Activated T-cell treated with anti-CD3 and anti-CD28 coated beads, Interleukin-2, amount 50 U/mL, for 72 hours (primary cell): Measurements from ENCODE around the gene ENO2. TPM values are rescaled to one million over a fixed set of nuclear protein-coding genes. Genes with fewer than 3 reads are reported as not detected.
"Not testable (repeated sequence)": the region's sequence is repeated elsewhere in the genome, so short reads cannot be mapped to it uniquely, and the experiment has no call there.

Source experiments
- ATAC-seq, 2 donors: fragments of 150-1000 bp; cut with Tn5 transposase; replicated peaks in 1 of 2; 2 replicates each; pipeline ENCODE4 v1.10.0; 2021; ENCODE audit warnings: moderate library complexity in 2 of 2, mild to moderate bottlenecking in 1 of 2
- DNase-seq, 2 donors: peaks; one replicate each; pipeline ENCODE4 v3.0.0; 2021 to 2022; ENCODE audit warnings: mixed read lengths in 1 of 2
- H3K27ac Mint-ChIP-seq: one replicate; pipeline ENCODE4 v1.8.0; 2022; ENCODE audit warnings: mild to moderate bottlenecking, moderate library complexity, mixed read lengths
- H3K27me3 Mint-ChIP-seq: one replicate; pipeline ENCODE4 v1.8.0; 2022; ENCODE audit warnings: low read depth, mixed read lengths
- H3K36me3 Mint-ChIP-seq, 2 donors: one replicate each; pipeline ENCODE4 v1.8.0; 2022; ENCODE audit warnings: mixed read lengths in 2 of 2, mild to moderate bottlenecking in 1 of 2; ENCODE audit not compliant: insufficient read depth in 2 of 2
- H3K4me1 Mint-ChIP-seq: one replicate; pipeline ENCODE4 v1.8.0; 2022; ENCODE audit warnings: low read depth, mixed read lengths
- H3K4me3 Mint-ChIP-seq, 2 donors: one replicate each; pipeline ENCODE4 v1.8.0; 2022; ENCODE audit warnings: mild to moderate bottlenecking in 2 of 2, mixed read lengths in 2 of 2, moderate library complexity in 2 of 2
- H3K9me3 Mint-ChIP-seq, 2 donors: one replicate each; pipeline ENCODE4 v1.8.0; 2022; ENCODE audit warnings: mixed read lengths in 2 of 2
- total RNA-seq, 2 donors: library from RNA; stranded (reverse); gene quantifications; one replicate each; pipeline ENCODE4 v1.2.3, GENCODE V29; 2022

The ENO2 gene
- total RNA-seq, 2 donors from 2014 or later: 115 to 145 TPM

- Mint-ChIP-seq H3K27me3 (no peaks in the 10 kb centered on the region), H3K9me3 (no peaks in the 10 kb centered on the region), H3K27ac (peak overlapping the region; percentile 69), H3K36me3 (peaks cover 22 to 26% of the 10 kb centered on the region in 2 donors), H3K4me3 (peak overlapping the region; percentile 97 to 98), H3K4me1 (peaks cover 54% of the 10 kb centered on the region)
- peak; percentile 40 to 42 for ATAC-seq
- DNase-seq: peak; percentile 90 to 92
Measured at GRCh38 chr12:6872073-6873048, 42.0 kb upstream of the ENO2 start.

GRCh38 chr12:6873094-6874014 lies 41.0 kb upstream of the ENO2 start, which contains the start of gene SPSB2:
Gene SPSB2, minus strand, starts transcription at chr12:6873303. Its CDS starts 402 bp downstream, at chr12:6872901.
- H3K27me3 Mint-ChIP-seq: no peaks in the 10 kb centered on the region
- peaks cover 17 to 22% of the 10 kb centered on the region in 2 donors for H3K36me3 Mint-ChIP-seq
- DNase-seq (peak; percentile 100), ATAC-seq (peak; percentile 79 to 83)
- H3K4me3 Mint-ChIP-seq: peak within 1 kb of the TSS; percentile 97 to 98
- H3K9me3 Mint-ChIP-seq: no peaks in the 10 kb centered on the region
- peaks cover 52% of the 10 kb centered on the region for H3K4me1 Mint-ChIP-seq
- H3K27ac Mint-ChIP-seq: peak within 1 kb of the TSS; percentile 88

GRCh38 chr12:6874015-6874368 lies 40.4 kb upstream of the ENO2 start:
- Mint-ChIP-seq H3K4me3 (peak overlapping the region; percentile 97 to 98), H3K27ac (peak overlapping the region; percentile 53), H3K36me3 (peaks cover 12 to 22% of the 10 kb centered on the region in 2 donors), H3K4me1 (peaks cover 45% of the 10 kb centered on the region)
- H3K27me3 Mint-ChIP-seq, DNase-seq, H3K9me3 Mint-ChIP-seq, ATAC-seq: not testable (repeated sequence)

GRCh38 chr12:6879824-6880223 lies 34.6 kb upstream of the ENO2 start:
- H3K9me3 Mint-ChIP-seq, ATAC-seq, DNase-seq, H3K27me3 Mint-ChIP-seq, H3K4me3 Mint-ChIP-seq, H3K4me1 Mint-ChIP-seq, H3K27ac Mint-ChIP-seq: not testable (repeated sequence)
- peaks cover 6 to 21% of the 10 kb centered on the region in 2 donors for H3K36me3 Mint-ChIP-seq

- ATAC-seq: no peak
- no peaks in the 10 kb centered on the region for H3K9me3 Mint-ChIP-seq
- H3K4me3 Mint-ChIP-seq: no peak overlapping the region
- no peak for DNase-seq
- H3K27ac Mint-ChIP-seq: no peak overlapping the region
- H3K27me3 Mint-ChIP-seq: no peaks in the 10 kb centered on the region
- peaks cover 2 to 8% of the 10 kb centered on the region in 2 donors for H3K36me3 Mint-ChIP-seq
- no peaks in the 10 kb centered on the region for H3K4me1 Mint-ChIP-seq
Measured at GRCh38 chr12:6883252-6883651, 31.1 kb upstream of the ENO2 start.

GRCh38 chr12:6883683-6884082 lies 30.7 kb upstream of the ENO2 start:
- no peak for ATAC-seq
- no peak for DNase-seq
- Mint-ChIP-seq H3K4me1 (no peaks in the 10 kb centered on the region), H3K27ac (no peak overlapping the region), H3K27me3 (no peaks in the 10 kb centered on the region), H3K4me3 (no peak overlapping the region), H3K9me3 (no peaks in the 10 kb centered on the region), H3K36me3 (peaks cover 2 to 8% of the 10 kb centered on the region in 2 donors)

- Mint-ChIP-seq H3K9me3 (no peaks in the 10 kb centered on the region), H3K4me1 (peaks cover 1% of the 10 kb centered on the region), H3K4me3 (no peak overlapping the region), H3K36me3 (peaks cover 2 to 8% of the 10 kb centered on the region in 2 donors), H3K27me3 (no peaks in the 10 kb centered on the region), H3K27ac (no peak overlapping the region)
- ATAC-seq (no peak), DNase-seq (no peak)
Measured at GRCh38 chr12:6884539-6884938, 29.8 kb upstream of the ENO2 start.

GRCh38 chr12:6886206-6886999 lies 28.0 kb upstream of the ENO2 start:
- ATAC-seq, DNase-seq, H3K27ac Mint-ChIP-seq, H3K36me3 Mint-ChIP-seq, H3K27me3 Mint-ChIP-seq, H3K4me3 Mint-ChIP-seq, H3K9me3 Mint-ChIP-seq: not testable (repeated sequence)
- peaks cover 17% of the 10 kb centered on the region for H3K4me1 Mint-ChIP-seq

- DNase-seq (no peak), ATAC-seq (no peak)
- no peaks in the 10 kb centered on the region for H3K27me3 Mint-ChIP-seq
- H3K4me1 Mint-ChIP-seq: peaks cover 28% of the 10 kb centered on the region
- no peaks in the 10 kb centered on the region for H3K9me3 Mint-ChIP-seq
- H3K36me3 Mint-ChIP-seq: peaks cover 2 to 8% of the 10 kb centered on the region in 2 donors
- H3K27ac Mint-ChIP-seq: no peak overlapping the region
- no peak overlapping the region for H3K4me3 Mint-ChIP-seq
Measured at GRCh38 chr12:6887460-6887859, 26.9 kb upstream of the ENO2 start.

GRCh38 chr12:6888360-6888759 lies 26.0 kb upstream of the ENO2 start:
- Mint-ChIP-seq H3K27me3 (no peaks in the 10 kb centered on the region), H3K4me3 (no peak overlapping the region), H3K4me1 (peaks cover 31% of the 10 kb centered on the region), H3K9me3 (no peaks in the 10 kb centered on the region), H3K27ac (no peak overlapping the region), H3K36me3 (peaks cover 2 to 8% of the 10 kb centered on the region in 2 donors)
- DNase-seq: no peak
- no peak for ATAC-seq

GRCh38 chr12:6888794-6889193 lies 25.6 kb upstream of the ENO2 start:
- not testable (repeated sequence) for H3K9me3 Mint-ChIP-seq, H3K36me3 Mint-ChIP-seq, ATAC-seq, H3K27me3 Mint-ChIP-seq, H3K4me3 Mint-ChIP-seq, DNase-seq, H3K27ac Mint-ChIP-seq
- H3K4me1 Mint-ChIP-seq: peaks cover 31% of the 10 kb centered on the region

- Mint-ChIP-seq H3K27ac (peak overlapping the region; percentile 97), H3K4me3 (peak overlapping the region; percentile 79 to 91), H3K4me1 (peaks cover 31% of the 10 kb centered on the region)
- not testable (repeated sequence) for H3K27me3 Mint-ChIP-seq, H3K9me3 Mint-ChIP-seq, H3K36me3 Mint-ChIP-seq, DNase-seq, ATAC-seq
Measured at GRCh38 chr12:6889775-6890573, 24.4 kb upstream of the ENO2 start.
